ENCODE results near the gene PCDHGB4. TPM values are rescaled to one million over a fixed set of nuclear protein-coding genes. Genes with fewer than 3 reads are reported as not detected.
A peak's percentile ranks its signal among the peaks of the same experiment; 100 is the strongest.
"Not testable (repeated sequence)": the region's sequence is repeated elsewhere in the genome, so short reads cannot be mapped to it uniquely, and the experiment has no call there.

PCDHGB4 gene
- total RNA-seq, 1 donor from 2014 or later, result 2.2 TPM

DNA sequence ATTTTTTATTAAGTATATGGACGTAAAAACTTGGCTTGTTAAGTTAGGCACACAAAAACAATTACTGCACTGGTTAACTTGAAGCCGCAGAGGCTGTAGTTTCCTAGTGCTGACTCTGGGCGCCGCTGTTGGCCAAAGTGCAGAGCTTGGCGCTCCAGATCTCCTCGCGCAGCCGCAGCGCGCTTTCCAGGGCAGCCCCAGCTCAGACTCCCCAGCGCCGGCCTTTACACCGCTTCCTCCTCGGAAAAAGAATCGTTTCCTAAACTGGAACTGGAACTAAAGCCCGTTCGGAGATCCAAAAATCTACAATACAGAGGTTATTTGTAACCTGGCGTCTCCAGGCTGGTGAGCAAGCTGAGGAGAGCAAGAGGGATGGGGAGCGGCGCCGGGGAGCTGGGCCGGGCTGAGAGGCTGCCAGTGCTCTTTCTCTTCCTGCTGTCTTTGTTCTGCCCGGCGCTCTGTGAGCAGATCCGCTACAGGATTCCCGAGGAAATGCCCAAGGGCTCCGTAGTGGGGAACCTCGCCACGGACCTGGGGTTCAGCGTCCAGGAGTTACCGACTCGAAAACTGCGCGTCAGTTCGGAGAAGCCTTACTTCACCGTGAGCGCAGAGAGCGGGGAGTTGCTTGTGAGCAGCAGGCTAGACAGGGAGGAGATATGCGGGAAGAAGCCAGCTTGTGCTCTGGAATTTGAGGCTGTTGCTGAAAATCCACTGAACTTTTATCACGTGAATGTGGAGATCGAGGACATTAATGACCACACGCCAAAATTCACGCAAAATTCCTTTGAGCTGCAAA is 10.5 kb downstream of the PCDHGB4 start, which contains the start of gene PCDHGB5:
Gene PCDHGB5 (plus strand): TSS at position 192 of the 796 bp plus-strand sequence. CDS start 181 bp downstream, at position 373.
- not testable (repeated sequence) for DNase-seq (ENCODE audit: low read depth)

DNA sequence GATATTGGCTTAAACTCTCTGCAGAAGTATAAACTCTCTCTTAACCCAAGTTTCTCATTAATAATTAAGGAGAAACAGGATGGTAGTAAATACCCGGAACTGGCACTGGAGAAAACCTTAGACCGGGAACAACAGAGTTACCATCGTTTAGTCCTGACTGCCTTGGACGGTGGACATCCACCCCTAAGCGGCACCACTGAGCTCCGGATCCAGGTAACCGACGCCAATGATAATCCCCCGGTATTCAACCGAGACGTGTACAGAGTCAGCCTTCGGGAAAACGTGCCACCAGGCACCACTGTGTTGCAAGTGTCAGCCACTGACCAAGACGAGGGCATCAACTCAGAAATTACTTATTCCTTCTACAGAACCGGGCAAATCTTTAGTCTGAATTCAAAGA is 11.1 kb downstream of the PCDHGB4 start:
- no peak for DNase-seq (ENCODE audit: low read depth)

DNA sequence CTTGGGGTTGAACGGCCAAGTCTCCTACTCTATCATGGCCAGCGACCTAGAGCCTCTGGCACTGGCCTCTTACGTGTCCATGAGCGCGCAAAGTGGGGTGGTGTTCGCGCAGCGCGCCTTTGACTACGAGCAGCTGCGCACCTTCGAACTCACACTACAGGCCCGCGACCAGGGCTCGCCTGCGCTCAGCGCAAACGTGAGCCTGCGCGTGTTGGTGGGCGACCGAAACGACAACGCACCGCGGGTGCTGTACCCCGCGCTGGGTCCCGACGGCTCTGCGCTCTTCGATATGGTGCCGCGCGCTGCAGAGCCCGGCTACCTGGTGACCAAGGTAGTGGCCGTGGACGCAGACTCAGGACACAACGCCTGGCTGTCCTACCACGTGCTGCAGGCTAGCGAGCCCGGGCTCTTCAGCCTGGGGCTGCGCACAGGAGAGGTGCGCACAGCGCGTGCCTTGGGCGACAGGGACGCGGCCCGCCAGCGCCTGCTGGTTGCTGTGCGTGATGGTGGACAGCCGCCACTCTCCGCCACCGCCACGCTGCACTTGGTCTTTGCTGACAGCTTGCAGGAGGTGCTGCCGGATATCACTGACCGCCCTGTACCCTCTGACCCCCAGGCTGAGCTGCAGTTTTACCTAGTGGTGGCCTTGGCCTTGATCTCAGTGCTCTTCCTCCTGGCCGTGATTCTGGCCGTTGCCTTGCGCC is 12.2 kb downstream of the PCDHGB4 start:
- DNase-seq (ENCODE audit: low read depth), result no peak

DNA sequence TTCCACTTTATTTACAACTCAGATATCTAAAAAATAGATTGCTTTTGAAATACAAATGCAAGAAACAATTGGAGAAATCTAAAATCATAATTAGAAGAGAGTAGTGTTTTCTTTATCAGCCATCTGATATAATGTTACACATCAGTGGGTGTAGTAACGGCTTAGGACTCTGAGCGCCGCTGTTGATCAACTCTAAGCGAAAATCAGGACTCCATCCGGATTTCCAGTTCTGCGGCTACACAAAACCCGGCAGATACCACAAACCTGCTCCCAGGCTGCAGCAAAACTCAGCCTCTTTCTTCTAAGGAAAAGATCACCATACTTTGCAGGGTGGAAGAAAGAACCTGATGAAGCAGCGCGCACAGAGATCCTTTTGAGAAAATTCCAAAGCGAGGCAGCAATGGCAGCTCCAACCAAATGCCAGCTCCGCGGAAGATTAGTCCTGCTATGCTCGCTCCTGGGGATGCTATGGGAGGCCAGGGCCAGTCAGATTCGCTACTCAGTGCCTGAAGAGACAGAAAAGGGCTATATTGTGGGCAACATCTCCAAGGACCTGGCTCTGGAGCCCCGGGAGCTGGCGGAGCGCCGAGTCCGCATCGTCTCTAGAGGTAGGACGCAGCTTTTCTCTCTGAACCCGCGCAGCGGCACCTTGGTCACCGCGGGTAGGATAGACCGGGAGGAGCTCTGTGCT is 15.2 kb downstream of the PCDHGB4 start, which contains the start of gene PCDHGA9:
Gene PCDHGA9 (plus strand): TSS at position 226 of the 691 bp plus-strand sequence. CDS start 175 bp downstream, at position 401.
- DNase-seq (ENCODE audit: low read depth), result no peak

DNA sequence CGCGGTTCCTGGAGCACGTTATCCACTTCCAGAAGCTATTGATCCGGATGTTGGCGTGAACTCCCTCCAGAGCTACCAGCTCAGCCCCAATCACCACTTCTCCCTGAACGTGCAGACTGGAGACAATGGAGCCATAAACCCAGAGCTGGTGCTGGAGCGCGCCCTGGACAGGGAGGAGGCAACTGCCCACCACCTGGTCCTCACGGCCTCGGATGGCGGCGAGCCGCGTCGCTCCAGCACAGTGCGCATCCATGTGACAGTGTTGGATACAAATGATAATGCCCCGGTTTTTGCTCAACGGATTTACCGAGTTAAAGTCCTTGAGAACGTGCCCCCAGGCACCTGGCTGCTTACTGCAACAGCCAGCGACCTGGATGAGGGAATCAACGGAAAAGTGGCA is 15.9 kb downstream of the PCDHGB4 start:
- no peak for DNase-seq (ENCODE audit: low read depth)

DNA sequence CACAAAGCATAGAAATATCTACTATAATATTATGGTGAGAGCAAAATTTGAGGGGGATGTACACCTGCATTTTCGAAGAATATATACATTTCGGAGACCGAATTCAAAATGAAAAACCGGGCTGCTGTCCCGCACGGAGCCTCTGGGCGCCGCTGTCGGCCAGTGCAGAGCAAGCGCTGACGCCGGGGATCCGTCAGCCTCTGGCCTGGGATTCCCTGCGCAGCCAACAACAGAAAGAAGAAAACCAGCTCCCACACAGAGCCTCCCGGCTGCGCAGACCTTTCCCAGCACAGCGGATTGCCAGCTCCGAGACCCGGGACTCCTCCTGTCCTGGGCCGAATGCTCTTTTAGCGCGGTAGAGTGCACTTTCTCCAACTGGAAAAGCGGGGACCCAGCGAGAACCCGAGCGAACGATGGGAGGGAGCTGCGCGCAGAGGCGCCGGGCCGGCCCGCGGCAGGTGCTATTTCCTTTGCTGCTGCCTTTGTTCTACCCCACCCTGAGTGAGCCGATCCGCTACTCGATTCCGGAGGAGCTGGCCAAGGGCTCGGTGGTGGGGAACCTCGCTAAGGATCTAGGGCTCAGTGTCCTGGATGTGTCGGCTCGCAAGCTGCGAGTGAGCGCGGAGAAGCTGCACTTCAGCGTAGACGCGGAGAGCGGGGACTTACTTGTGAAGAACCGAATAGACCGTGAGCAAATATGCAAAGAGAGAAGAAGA is 20.4 kb downstream of the PCDHGB4 start, which contains the start of gene PCDHGB6:
Gene PCDHGB6 (plus strand): TSS at position 232 of the 716 bp plus-strand sequence. CDS start 182 bp downstream, at position 414.
- not testable (repeated sequence) for DNase-seq (ENCODE audit: low read depth)

DNA sequence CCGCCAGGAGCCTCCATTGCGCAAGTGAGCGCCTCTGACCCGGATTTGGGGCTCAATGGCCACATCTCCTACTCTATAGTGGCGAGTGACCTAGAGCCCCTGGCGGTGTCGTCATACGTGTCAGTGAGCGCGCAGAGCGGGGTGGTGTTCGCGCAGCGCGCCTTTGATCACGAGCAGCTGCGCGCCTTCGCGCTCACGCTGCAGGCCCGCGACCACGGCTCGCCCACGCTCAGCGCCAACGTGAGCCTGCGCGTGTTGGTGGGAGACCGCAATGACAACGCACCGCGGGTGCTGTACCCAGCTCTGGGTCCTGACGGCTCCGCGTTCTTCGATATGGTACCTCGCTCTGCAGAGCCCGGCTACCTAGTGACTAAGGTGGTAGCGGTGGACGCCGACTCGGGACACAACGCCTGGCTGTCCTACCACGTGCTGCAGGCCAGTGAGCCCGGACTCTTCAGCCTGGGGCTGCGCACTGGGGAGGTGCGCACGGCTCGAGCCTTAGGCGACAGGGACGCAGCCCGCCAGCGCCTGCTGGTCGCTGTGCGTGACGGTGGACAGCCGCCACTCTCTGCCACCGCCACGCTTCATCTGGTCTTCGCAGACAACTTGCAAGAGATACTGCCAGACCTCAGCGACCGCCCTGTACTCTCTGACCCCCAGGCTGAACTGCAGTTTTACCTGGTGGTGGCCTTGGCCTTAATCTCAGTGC is 22.3 kb downstream of the PCDHGB4 start:
- no peak for DNase-seq (ENCODE audit: low read depth)

DNA sequence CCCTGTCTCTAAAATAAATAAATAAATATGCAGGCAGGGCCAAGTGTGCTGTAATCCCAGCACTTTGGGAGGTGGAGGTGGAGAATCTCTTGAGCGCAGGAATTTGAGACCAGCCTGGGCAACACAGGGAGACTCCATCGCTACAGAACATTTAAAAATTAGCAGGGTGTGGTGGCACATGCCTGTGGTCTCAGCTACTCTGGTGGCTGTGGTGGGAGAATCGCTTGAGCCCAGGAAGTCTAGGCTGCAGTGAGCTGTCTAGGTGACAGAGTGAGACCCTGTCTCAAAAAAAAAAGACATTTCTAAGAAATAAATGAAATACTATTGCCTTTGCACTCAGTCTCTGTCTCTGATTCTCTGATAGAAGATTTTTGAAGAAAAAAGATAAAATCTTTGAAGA is 24.1 kb downstream of the PCDHGB4 start:
- peak; percentile 37 for DNase-seq (ENCODE audit: low read depth)

DNA sequence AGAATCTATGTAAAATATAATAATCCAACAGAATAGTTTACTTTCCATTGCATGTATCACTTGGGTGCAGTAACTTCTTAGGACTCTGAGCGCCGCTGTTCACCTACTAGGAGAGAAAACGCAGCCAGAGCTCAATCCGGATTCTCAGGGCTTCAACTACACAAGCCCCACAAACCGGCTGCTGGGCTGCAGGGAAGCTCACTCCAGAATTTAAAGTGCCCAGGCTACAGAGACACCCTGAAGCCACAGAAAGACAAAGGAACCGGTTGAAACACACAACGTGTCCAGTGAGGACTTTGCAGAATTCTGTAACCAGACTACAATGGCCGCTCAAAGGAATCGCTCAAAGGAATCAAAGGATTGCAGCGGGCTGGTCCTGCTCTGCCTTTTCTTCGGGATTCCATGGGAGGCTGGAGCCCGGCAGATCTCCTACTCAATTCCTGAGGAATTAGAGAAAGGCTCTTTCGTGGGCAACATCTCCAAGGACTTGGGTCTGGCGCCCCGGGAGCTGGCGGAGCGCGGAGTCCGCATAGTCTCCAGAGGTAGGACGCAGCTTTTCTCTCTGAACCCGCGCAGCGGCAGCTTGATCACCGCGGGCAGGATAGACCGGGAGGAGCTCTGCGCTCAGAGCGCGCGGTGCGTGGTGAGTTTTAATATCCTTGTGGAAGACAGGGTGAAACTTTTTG is 25.5 kb downstream of the PCDHGB4 start, which contains the start of gene PCDHGA10:
Gene PCDHGA10 (plus strand): TSS at position 134 of the 686 bp plus-strand sequence. CDS start 189 bp downstream, at position 323.
- DNase-seq (ENCODE audit: low read depth), result peak; percentile 83

DNA sequence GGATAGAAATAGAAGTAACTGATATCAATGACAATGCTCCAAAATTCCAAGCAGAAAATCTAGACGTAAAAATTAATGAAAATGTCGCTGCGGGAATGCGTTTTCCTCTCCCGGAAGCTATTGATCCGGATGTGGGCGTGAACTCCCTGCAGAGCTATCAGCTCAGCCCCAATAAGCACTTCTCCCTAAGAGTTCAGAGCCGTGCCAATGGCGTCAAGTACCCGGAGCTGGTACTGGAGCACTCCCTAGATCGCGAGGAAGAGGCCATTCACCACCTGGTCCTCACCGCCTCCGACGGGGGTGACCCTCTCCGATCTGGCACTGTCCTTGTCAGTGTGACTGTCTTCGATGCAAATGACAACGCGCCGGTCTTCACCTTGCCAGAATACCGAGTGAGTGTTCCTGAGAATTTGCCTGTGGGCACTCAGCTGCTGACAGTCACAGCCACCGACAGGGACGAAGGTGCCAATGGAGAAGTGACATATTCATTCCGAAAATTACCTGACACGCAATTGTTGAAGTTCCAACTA is 26.1 kb downstream of the PCDHGB4 start:
- DNase-seq (ENCODE audit: low read depth), result peak; percentile 5

DNA sequence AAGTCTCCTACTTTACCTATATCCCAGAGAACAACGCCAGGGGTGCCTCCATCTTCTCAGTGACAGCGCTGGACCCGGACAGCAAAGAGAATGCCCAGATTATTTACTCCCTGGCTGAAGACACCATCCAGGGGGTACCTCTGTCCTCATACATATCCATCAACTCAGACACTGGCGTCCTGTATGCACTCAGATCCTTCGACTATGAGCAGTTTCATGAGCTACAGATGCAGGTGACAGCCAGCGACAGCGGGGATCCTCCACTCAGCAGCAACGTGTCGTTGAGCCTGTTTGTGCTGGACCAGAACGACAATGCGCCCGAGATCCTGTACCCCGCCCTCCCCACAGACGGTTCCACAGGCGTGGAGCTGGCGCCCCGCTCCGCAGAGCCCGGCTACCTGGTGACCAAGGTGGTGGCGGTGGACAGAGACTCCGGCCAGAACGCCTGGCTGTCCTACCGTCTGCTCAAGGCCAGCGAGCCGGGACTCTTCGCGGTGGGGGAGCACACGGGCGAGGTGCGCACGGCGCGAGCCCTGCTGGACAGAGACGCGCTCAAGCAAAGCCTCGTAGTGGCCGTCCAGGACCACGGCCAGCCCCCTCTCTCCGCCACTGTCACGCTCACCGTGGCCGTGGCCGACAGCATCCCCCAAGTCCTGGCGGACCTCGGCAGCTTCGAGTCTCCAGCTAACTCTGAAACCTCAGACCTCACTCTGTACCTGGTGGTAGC is 27.2 kb downstream of the PCDHGB4 start:
- DNase-seq (ENCODE audit: low read depth), result not testable (repeated sequence)

DNA sequence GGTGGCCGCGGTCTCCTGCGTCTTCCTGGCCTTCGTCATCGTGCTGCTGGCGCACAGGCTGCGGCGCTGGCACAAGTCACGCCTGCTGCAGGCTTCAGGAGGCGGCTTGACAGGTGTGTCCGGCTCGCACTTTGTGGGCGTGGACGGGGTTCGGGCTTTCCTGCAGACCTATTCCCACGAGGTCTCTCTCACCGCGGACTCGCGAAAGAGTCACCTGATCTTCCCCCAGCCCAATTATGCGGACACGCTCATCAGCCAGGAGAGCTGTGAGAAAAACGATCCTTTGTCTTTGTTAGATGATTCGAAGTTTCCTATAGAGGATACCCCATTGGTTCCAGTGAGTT is 27.7 kb downstream of the PCDHGB4 start:
- DNase-seq (ENCODE audit: low read depth), result not testable (repeated sequence)

DNA sequence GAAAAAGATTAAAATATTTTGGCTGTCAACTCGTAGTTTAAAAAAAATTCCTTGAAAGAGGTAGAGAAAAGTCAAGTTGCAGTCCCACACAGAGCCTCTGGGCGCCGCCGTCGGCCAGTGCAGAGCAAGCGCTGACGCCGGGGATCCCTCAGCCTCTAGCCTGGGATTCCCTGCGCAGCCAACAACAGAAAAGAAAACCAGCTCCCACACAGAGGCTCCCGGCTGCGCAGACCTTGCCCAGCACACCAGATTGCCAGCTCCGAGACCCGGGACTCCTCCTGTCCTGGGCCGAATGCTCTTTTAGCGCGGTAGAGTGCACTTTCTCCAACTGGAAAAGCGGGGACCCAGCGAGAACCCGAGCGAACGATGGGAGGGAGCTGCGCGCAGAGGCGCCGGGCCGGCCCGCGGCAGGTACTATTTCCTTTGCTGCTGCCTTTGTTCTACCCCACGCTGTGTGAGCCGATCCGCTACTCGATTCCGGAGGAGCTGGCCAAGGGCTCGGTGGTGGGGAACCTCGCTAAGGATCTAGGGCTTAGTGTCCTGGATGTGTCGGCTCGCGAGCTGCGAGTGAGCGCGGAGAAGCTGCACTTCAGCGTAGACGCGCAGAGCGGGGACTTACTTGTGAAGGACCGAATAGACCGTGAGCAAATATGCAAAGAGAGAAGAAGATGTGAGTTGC is 30.1 kb downstream of the PCDHGB4 start, which contains the start of gene PCDHGB7:
Gene PCDHGB7 (plus strand): TSS at position 184 of the 679 bp plus-strand sequence. CDS start 183 bp downstream, at position 367.
- not testable (repeated sequence) for DNase-seq (ENCODE audit: low read depth)

DNA sequence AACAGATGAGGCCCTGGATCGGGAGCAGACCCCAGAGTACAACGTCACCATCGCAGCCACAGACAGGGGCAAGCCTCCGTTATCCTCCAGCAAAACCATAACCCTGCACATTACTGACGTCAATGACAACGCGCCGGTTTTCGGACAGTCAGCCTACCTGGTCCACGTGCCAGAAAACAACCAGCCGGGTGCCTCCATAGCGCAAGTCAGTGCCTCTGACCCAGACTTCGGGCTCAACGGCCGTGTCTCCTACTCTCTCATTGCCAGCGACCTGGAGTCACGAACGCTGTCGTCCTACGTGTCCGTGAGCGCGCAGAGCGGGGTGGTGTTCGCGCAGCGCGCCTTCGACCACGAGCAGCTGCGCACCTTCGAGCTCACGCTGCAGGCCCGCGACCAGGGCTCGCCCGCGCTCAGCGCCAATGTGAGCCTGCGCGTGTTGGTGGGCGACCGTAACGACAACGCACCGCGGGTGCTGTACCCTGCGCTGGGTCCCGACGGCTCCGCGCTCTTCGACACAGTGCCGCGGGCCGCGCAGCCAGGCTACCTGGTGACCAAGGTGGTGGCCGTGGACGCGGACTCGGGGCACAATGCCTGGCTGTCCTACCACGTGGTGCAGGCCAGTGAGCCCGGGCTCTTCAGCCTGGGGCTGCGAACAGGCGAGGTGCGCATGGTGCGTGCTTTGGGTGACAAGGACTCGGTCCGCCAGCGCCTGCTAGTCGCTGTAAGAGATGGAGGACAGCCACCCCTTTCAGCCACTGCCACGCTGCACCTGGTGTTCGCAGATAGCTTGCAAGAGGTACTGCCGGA is 31.8 kb downstream of the PCDHGB4 start:
- DNase-seq (ENCODE audit: low read depth), result no peak

DNA sequence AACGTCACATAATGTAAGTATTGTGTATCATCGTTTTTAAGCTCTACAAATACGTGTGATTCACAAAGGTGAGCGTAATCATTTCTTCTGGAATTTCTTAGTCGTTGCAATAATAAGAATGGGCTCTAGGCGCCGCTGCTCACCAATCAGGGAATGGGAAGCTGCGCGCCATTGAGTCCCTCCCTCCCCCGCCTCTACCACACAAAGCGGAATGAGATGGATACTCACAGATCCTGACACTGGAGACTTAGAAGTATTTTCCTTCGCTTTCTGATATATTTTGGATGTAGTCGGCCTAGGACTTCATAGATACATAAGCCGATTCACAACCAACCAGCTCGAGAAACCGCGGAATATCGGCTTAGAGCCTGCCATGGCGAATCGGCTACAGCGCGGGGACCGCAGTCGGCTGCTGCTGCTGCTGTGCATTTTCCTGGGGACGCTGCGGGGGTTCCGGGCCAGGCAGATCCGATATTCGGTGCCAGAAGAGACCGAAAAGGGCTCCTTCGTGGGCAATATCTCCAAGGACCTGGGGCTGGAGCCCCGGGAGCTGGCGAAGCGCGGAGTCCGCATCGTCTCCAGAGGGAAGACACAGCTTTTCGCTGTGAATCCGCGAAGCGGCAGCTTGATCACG is 33.5 kb downstream of the PCDHGB4 start, which contains the start of gene PCDHGA11:
Gene PCDHGA11 (plus strand): TSS at position 197 of the 634 bp plus-strand sequence. CDS start 177 bp downstream, at position 374.
- no peak for DNase-seq (ENCODE audit: low read depth)

DNA sequence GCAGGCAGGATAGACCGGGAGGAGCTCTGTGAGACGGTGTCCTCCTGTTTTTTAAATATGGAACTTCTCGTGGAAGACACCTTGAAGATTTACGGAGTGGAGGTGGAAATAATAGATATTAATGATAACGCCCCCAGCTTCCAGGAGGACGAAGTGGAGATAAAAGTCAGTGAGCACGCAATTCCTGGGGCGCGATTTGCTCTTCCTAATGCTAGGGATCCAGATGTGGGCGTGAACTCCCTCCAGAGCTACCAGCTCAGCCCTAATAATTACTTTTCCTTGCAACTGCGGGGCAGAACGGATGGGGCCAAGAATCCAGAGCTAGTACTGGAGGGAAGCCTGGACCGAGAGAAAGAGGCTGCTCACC is 34.0 kb downstream of the PCDHGB4 start:
- DNase-seq (ENCODE audit: low read depth), result no peak

Measured in myocyte (in vitro differentiated cells).